ENCODE data around the gene GALC.

Gene GALC

DNA sequence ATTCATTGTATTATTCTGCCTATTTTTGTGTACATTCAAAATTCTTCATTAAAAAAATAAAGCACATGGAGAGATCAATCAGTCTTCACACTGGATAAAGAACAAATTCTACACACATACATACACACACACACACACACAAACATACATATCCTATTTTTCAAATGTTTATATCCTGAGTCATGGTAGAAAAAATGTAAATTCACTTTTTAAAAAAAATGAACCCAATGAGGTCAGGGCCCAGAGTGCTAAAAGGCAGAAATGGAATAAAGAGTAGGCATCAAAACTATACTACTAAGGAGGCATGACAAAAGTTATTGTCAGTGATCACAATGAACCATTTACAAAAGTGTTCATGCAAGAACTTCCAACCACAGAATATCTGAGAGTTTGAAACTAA lies 17.3 kb downstream of the GALC start:
- no peak for TF ChIP-seq CTCF (IDR thresholded peaks at IDR 0.05; ENCODE audit: control insufficient read depth, insufficient read depth, low read depth, low read length, missing control alignments)
- DNase-seq (ENCODE audit: low read depth): no peak
- H3K4me3 ChIP-seq (ENCODE audit: control insufficient read depth, low read depth, low read length): no peak overlapping the region

GRCh38 chr14:87971010-87971409 lies 22.0 kb downstream of the GALC start:
- no peak for DNase-seq (ENCODE audit: low read depth)
- no peak for TF ChIP-seq CTCF (IDR thresholded peaks at IDR 0.05; ENCODE audit: control insufficient read depth, insufficient read depth, low read depth, low read length, missing control alignments)
- no peak overlapping the region for H3K4me3 ChIP-seq (ENCODE audit: control insufficient read depth, low read depth, low read length)

DNA sequence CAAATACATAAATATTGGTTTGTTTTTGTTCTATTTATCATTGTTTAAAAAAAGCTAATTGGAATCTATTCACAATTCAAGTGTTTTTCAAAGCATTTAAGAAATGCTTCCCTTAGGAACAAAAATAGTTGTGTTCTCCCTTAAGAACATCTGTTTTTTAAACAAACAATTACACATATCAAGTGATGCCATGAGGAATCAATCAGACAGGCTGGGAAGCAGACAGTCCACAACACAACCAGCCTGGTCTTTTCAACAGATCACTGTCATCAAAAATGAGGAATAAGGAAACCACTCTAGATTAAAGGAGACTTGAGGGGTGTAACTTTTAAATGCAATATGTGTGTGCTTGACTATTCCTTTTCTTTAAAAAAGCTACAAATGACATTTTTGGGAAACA lies 25.5 kb downstream of the GALC start:
- H3K4me3 ChIP-seq (ENCODE audit: control insufficient read depth, low read depth, low read length): no peak overlapping the region
- no peak for DNase-seq (ENCODE audit: low read depth)
- TF ChIP-seq CTCF (IDR thresholded peaks at IDR 0.05; ENCODE audit: control insufficient read depth, insufficient read depth, low read depth, low read length, missing control alignments): no peak

GRCh38 chr14:87966816-87967215 lies 26.2 kb downstream of the GALC start:
- no peak for DNase-seq (ENCODE audit: low read depth)
- no peak overlapping the region for H3K4me3 ChIP-seq (ENCODE audit: control insufficient read depth, low read depth, low read length)
- no peak for TF ChIP-seq CTCF (IDR thresholded peaks at IDR 0.05; ENCODE audit: control insufficient read depth, insufficient read depth, low read depth, low read length, missing control alignments)

DNA sequence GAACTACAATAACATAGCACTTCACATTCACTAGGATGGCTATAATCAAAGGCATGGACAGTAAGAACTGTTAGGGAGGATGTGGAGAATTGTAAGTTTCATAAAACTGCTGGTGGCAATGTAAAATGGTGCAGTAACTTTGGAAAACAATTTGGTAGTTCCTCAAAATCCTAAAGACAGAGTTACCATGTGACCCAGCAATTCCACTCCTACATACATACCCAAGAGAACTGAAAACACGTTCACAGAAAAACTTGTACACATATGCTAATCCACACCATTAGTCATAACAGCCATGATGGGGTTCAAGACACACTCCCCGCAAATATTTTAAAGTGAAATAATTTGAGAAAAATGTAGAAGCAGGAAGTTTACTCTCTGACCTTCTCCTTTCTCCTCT lies 31.7 kb downstream of the GALC start:
- no peak for DNase-seq (ENCODE audit: low read depth)
- TF ChIP-seq CTCF (IDR thresholded peaks at IDR 0.05; ENCODE audit: control insufficient read depth, insufficient read depth, low read depth, low read length, missing control alignments): no peak
- no peak overlapping the region for H3K4me3 ChIP-seq (ENCODE audit: control insufficient read depth, low read depth, low read length)

- H3K4me3 ChIP-seq (ENCODE audit: control insufficient read depth, low read depth, low read length): no peak overlapping the region
- DNase-seq (ENCODE audit: low read depth): no peak
- TF ChIP-seq CTCF (IDR thresholded peaks at IDR 0.05; ENCODE audit: control insufficient read depth, insufficient read depth, low read depth, low read length, missing control alignments): no peak
Observed at GRCh38 chr14:87960013-87960787, 32.8 kb downstream of the GALC start.

Data from AG09309 (cell line).